T-helper 1 cell treated with Interleukin-12 subunit alpha and Interleukin-12 subunit beta and Interleukin-4 antibody, amounts not matched to agents 30 ng/mL and 1 ng/mL, for 36 hours (primary cell): ENCODE data around the gene LAMA3. TPM values are rescaled to one million over a fixed set of nuclear protein-coding genes. Genes with fewer than 3 reads are reported as not detected.
"Not testable (repeated sequence)": the region's sequence is repeated elsewhere in the genome, so short reads cannot be mapped to it uniquely, and the experiment has no call there.

Experiments
- intact Hi-C: fragments of 100-400 bp; cut with micrococcal nuclease; formaldehyde crosslinking; loops from one replicate; pipeline ENCODE4 v1.15.1; 2024
- total RNA-seq: library from RNA; stranded (reverse); gene quantifications from 2 replicates; pipeline ENCODE4 v1.2.3, GENCODE V29; 2022

Gene LAMA3
- total RNA-seq, 1 donor from 2014 or later: not detected

DNA sequence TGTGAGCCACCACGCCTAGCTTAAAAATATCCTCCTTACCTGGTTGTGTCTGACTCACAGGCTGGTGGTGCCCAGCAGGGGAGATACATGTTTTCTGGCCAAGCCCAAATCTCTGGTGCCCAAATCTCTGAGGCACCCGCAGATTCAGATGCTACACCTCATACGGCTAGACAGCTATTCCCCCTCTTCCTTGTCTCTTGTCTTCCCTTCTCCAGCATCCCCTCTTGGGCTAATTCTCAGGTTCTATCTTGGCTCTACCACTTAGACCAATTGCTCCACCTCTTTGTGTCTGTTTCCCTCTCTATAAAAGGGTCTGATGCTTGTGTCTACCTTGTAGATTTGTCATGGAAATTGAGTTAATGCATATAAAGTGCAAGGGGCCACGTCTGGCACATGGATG lies 13.4 kb downstream of the LAMA3 start:
- intact Hi-C loops: loop anchor here (1.0 to 5.0 kb wide), 5 partner anchors 80 to 417 kb away; no protein-coding TSS in a partner anchor

DNA sequence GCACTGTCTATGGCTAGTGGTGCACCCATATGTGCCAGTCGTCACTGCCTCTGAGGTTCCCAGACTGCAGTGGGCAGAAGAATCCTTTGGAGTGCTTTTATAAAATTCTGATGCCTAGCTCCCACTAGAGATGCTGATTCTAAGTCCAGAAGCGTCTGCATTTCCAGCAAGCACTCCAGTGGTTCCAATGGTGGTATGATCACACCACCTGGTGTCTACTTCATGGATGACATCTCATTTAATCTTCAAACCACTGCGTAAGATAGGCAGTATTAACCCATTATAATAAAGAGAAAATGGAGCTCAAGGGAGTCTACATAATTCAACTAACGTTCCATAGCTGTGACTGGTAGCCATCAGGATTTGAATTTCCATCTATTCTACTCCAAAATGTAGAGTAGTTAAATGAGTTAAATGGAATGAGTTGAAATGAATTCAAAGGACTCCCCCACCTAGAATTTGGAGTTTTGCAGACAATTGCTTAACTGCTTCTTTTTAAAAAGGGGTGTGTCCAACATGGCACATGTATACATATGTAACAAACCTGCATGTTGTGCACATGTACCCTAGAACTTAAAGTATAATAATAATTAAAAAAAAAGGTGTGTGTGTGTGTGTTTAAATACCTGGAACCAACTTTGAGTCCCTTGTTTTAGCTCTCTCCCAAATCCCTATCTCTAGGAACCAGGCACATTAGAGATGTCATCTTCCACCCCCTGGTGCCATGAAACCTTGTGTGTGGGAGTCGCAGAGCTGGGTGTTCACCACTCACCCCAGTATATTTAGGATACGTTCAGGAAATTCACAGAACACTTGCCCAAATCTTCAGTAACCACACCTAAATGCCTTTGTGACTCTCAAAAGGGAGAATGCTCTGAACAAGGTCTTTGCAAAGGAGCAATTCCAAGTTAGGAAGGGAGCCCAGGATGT lies 14.1 kb downstream of the LAMA3 start:
- intact Hi-C loops: loop anchor here (1.0 to 5.0 kb wide), 5 partner anchors 81 to 416 kb away; no protein-coding TSS in a partner anchor

- intact Hi-C loops: loop anchor here (1.0 to 5.0 kb wide), 5 partner anchors 82 to 415 kb away; no protein-coding TSS in a partner anchor
Measured at GRCh38 chr18:23703987-23704384, 14.7 kb downstream of the LAMA3 start.

GRCh38 chr18:23704806-23705205 lies 15.6 kb downstream of the LAMA3 start:
- intact Hi-C loops: loop anchor here (5.0 kb wide), 1 partner anchor 107 kb away; no protein-coding TSS in a partner anchor

DNA sequence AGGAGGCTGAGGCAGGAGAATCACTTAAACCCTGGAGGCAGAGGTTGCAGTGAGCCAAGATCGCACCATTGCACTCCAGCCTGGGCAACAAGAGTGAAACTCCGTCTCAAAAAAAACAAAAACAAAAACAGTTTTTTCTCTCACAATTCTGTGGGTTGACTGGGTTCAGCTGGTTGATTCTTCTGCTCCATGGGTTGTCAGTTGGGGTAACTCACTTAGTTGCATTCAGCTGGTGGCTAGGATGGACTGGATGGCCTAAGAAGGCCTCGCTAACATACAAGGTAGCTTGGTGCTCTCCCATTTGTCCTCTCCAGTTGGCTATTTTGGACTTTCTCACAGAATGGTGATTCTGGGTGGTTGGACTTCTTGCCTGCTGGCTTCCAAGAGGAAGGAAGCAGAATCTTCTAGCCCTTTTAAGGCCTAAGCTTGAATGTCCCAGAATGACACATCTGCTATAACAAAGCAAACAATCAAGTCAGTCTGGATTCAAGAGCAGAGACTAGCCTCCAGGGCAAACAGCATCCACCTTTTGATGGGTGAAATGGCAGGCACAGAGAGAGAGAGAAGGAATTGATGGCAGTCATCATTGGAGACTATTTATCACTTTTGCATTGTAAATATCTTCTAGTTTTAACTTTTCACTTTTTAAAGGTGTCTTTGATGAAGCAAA lies 17.9 kb downstream of the LAMA3 start:
- intact Hi-C loops: no loop called here

DNA sequence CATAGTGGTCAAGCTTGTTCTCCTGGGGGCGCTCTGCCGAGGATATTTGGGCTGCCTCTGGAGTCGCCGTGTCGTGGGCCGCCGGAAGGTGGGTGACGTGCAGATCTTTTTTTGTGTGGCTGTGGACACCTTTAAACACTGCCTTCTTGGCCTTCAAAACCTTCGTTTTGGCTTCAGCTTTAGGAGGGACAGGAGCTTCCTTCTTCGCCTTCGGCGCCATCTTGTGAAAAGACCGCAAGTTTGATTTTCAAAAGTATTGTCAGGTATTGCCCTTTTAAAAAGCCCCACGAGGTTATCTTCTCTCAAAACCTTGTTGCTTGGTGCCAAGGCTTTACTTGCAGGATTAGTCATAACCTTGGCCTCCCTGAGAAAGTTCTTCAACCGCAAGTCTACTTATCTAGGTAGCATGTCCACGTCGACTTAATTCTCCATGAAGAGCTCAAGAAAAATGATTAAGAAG lies 20.8 kb downstream of the LAMA3 start:
- intact Hi-C loops: loop anchor here (5.0 kb wide), 1 partner anchor 302 kb away; the partner anchor contains the start of gene TTC39C

- intact Hi-C loops: loop anchor here (5.0 kb wide), 1 partner anchor 301 kb away; the partner anchor contains the start of gene TTC39C
Measured at GRCh38 chr18:23710946-23711345, 21.7 kb downstream of the LAMA3 start.

DNA sequence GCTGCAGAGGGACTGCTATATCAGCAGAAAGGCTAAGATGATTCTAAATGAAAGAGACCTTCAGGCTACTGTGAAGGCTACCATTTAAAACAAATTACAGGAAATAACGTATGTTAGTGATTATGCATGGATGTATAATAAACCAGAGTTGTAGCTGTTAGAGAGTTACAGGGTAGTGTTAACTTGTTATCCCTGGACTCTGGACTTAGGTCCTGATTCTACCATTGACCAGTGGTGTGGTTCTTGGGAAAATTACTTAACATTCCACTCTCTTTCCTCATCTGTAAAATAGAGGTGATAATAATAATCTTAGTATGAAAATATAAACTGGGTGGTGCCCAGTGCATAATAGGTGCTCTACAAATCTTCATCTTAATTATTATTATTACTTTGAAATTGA lies 22.2 kb downstream of the LAMA3 start:
- intact Hi-C loops: loop anchor here (5.0 kb wide), 1 partner anchor 301 kb away; the partner anchor contains the start of gene TTC39C

GRCh38 chr18:23712445-23712844 lies 23.2 kb downstream of the LAMA3 start:
- intact Hi-C loops: loop anchor here (1.0 to 5.0 kb wide), 3 partner anchors 50 to 300 kb away; partner anchors contain the start of genes ANKRD29 and TTC39C

DNA sequence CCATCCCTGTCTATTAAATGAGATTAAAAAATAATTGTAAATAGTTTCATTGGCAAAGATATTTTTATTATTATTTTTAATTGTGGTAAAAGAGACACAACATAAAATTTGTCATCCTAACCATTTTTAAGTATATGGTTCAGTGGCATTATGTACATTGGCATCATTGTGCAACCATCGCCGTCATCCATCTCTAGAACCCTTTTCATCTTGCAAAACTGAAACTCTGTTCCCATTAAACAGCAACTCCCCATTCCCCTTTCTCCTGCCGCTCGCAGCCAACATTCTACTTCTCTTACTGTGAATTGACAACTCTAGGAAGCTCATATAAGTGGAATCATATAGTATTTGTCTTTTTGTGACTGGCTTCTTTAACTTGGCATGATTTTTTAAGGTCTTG lies 25.3 kb downstream of the LAMA3 start:
- intact Hi-C loops: loop anchor here (5.0 kb wide), 1 partner anchor 298 kb away; the partner anchor contains the start of gene TTC39C

- intact Hi-C loops: not testable (repeated sequence)
Measured at GRCh38 chr18:23716079-23716478, 26.8 kb downstream of the LAMA3 start.

- intact Hi-C loops: no loop called here
Measured at GRCh38 chr18:23716516-23716915, 27.3 kb downstream of the LAMA3 start.

DNA sequence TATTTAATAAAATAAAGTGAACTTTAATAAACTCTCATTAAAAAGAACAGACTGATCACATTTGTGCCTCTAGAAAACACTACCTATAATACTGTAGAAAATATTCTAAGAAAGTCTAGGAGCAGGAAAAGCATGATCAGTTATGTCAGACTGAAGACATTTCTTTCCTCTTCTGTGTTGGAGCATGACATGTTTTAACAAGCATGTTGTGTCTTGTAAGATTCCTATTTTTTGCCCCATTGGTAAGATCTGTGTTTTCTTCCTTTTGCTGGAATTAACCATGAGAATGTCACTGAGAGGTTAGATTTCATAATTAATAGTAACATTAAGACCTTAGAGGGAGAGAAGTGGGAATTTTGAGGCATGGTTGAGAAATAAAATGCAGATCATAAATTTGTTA lies 27.7 kb downstream of the LAMA3 start:
- intact Hi-C loops: no loop called here

- intact Hi-C loops: no loop called here
Measured at GRCh38 chr18:23718243-23718720, 29.0 kb downstream of the LAMA3 start.

DNA sequence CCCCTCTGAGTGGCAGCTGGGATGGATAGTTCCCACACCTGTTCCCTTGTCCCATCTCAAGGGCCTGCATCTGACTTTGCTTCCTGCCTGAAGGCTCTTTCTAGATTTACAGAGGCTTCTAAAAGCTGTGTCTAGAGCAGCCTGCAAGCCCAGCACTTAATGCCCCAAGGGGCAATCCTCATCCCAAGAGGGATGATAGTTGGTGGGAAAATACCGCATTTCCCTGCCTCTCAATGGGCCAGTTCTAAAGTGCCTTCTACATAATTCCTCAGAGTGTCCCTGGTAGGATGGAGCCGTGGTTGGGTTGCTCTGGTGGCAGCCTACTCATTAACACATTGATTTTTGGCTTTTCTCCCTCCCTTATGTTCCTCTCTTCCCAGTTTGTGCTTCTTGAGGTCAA lies 29.5 kb downstream of the LAMA3 start:
- intact Hi-C loops: no loop called here

- intact Hi-C loops: no loop called here
Measured at GRCh38 chr18:23719634-23720201, 30.5 kb downstream of the LAMA3 start.

GRCh38 chr18:23721696-23722480 lies 32.6 kb downstream of the LAMA3 start:
- intact Hi-C loops: no loop called here

DNA sequence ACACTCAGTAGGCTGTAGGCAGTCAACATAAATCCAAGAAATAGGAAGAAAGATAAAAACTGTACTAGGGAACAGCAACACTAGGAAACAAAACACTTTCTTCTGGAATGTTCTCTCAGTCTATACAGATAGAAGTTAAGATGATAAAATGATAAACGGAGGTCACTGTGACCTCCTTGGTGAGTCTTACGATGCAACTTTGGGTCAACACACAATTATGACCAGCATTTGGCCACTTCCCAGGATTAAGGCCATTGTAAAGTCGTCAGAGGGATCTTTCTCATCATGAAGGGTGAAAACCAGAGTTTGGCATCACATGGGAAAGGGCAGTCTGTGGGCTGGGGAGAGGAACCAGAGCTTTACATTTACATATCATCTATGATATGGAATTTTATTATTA lies 33.4 kb downstream of the LAMA3 start:
- intact Hi-C loops: no loop called here

DNA sequence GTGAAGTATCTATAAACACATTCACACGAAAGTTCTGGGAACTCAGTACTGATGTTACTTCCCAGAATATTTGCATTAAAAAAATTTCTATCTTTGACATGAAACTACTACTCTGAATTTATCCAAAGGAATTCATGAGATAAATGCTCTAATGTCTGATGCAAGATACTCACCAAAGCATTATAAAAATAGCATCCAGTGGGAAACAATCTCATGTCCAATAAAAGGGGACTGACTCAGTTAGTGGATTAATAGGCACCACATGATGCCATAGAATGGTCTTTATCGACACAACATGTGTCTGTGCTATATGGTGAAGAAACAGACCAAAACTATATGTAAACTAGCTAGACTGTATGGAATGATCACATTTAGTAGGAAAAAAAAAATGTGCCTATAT lies 33.9 kb downstream of the LAMA3 start:
- intact Hi-C loops: no loop called here

- intact Hi-C loops: no loop called here
Measured at GRCh38 chr18:23724681-23725080, 35.4 kb downstream of the LAMA3 start.
